ENCODE results near the gene SHPK. TPM values are rescaled to one million over a fixed set of nuclear protein-coding genes. Genes with fewer than 3 reads are reported as not detected.

Gene SHPK
- total and polyA plus RNA-seq, 4 donors = 9.3 to 66.6 (median 17.0) TPM

DNA sequence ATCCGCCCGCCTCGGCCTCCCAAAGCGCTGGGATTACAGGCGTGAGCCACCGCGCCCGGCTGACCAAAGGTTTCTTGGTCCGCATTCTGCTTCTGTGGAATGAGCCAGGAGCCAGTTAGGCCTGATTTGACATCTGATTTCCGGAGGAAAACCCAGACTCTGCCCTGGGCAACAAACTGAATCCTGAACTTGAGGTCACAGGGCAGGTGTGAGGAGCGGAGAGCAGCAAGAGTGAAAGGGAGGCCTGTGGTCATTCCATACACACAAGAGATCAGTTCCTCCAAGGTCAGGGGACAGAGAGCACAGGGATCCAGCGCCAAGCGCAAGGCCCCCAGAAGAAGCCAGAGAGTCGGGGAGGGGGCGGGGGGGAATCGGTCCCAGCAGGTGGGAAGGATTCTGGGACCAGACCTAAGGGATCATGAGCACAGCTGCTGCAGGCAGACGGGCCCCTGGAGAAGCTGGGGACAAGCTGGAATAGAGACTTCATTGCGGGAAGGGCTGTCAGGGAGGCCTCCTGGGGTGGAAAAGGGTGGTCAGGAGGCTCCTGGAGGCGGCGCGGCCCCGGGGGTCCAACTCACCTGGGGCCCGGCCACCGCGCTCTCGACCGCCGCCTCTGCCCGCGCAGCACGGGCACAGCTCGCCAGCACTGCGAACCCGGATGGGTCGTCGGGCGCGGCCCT lies 436 bp downstream of the SHPK start (continued):
- TF ChIP-seq, protein P1, sequence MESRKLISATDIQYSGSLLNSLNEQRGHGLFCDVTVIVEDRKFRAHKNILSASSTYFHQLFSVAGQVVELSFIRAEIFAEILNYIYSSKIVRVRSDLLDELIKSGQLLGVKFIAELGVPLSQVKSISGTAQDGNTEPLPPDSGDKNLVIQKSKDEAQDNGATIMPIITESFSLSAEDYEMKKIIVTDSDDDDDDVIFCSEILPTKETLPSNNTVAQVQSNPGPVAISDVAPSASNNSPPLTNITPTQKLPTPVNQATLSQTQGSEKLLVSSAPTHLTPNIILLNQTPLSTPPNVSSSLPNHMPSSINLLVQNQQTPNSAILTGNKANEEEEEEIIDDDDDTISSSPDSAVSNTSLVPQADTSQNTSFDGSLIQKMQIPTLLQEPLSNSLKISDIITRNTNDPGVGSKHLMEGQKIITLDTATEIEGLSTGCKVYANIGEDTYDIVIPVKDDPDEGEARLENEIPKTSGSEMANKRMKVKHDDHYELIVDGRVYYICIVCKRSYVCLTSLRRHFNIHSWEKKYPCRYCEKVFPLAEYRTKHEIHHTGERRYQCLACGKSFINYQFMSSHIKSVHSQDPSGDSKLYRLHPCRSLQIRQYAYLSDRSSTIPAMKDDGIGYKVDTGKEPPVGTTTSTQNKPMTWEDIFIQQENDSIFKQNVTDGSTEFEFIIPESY (IDR thresholded peaks at IDR 0.05) = no peak
- TF ChIP-seq HNF4A (conservative IDR thresholded peaks at IDR 0.05) (peak; percentile 93 to 96), HNF4G (IDR thresholded peaks at IDR 0.05) (peak; percentile 87), SP1 (IDR thresholded peaks at IDR 0.05) (peak; percentile 84), FOXA1 (IDR thresholded peaks at IDR 0.05) (no peak), RAD21 (IDR thresholded peaks at IDR 0.05) (peak in 1 of 2 donors; percentile 14), NR2F2 (IDR thresholded peaks at IDR 0.05) (peak; percentile 37), EGR1 (IDR thresholded peaks at IDR 0.05; ENCODE audit: low read depth in 2 of 2) (peak in 1 of 2 donors; percentile 57)
- TF ChIP-seq, protein P2, sequence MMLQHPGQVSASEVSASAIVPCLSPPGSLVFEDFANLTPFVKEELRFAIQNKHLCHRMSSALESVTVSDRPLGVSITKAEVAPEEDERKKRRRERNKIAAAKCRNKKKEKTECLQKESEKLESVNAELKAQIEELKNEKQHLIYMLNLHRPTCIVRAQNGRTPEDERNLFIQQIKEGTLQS (IDR thresholded peaks at IDR 0.05) = no peak
- TF ChIP-seq, protein P3, sequence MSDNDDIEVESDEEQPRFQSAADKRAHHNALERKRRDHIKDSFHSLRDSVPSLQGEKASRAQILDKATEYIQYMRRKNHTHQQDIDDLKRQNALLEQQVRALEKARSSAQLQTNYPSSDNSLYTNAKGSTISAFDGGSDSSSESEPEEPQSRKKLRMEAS (IDR thresholded peaks at IDR 0.05) = no peak

DNA sequence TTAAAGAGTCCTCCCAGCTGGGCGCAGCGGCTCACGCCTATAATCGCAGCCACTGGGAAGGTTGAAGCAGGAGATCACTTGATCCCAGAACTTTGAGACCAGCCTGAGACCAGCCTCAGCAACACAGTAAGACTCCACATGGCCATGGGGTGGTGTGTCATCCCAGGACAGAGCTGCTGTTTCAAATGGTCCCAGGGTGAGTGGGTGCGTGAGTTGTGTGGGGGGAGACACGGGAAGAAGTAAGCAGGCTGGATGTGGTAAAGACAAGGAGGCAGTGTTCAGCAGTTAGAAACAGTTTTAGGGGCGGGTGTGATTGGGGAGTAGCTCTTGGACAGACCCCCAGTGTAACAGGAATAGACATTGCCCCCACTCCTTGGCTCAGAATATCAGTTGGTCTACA lies 3.8 kb downstream of the SHPK start:
- peaks cover 11 to 36% (median 24%) of the 10 kb centered on the region in 4 donors for H3K36me3 ChIP-seq (ENCODE audit: control insufficient read depth in 4 of 4, insufficient read depth in 3 of 4, low read depth in 1 of 4, low read length in 3 of 4)
- no peak overlapping the region for H3K27ac ChIP-seq (ENCODE audit: low read depth in 1 of 2, low read length in 2 of 2)
- WGBS = 98% methylated on average over 7 of the region's 7 CpGs
- DNase-seq (ENCODE audit: low spot score) = no peak
- H3K27me3 ChIP-seq (ENCODE audit: control insufficient read depth in 4 of 4, insufficient read depth in 4 of 4, low read length in 3 of 4) = no peaks in the 10 kb centered on the region
- no peak overlapping the region for H3K9ac ChIP-seq (ENCODE audit: low read depth in 1 of 2, low read length in 2 of 2)
- no peaks in the 10 kb centered on the region for H3K9me3 ChIP-seq (ENCODE audit: control insufficient read depth in 4 of 4, low read length in 3 of 4)
- peaks cover 3 to 18% (median 10%) of the 10 kb centered on the region in 4 donors for H3K4me1 ChIP-seq (ENCODE audit: control insufficient read depth in 4 of 4, insufficient read depth in 4 of 4, low read length in 3 of 4)
- TF ChIP-seq HNF4G (IDR thresholded peaks at IDR 0.05) (no peak), JUND (IDR thresholded peaks at IDR 0.05) (no peak), TAF1 (conservative IDR thresholded peaks at IDR 0.05) (no peak), YY1 (IDR thresholded peaks at IDR 0.05) (no peak)
- TF ChIP-seq, protein P2 (IDR thresholded peaks at IDR 0.05) = no peak
- TF ChIP-seq, protein P4, sequence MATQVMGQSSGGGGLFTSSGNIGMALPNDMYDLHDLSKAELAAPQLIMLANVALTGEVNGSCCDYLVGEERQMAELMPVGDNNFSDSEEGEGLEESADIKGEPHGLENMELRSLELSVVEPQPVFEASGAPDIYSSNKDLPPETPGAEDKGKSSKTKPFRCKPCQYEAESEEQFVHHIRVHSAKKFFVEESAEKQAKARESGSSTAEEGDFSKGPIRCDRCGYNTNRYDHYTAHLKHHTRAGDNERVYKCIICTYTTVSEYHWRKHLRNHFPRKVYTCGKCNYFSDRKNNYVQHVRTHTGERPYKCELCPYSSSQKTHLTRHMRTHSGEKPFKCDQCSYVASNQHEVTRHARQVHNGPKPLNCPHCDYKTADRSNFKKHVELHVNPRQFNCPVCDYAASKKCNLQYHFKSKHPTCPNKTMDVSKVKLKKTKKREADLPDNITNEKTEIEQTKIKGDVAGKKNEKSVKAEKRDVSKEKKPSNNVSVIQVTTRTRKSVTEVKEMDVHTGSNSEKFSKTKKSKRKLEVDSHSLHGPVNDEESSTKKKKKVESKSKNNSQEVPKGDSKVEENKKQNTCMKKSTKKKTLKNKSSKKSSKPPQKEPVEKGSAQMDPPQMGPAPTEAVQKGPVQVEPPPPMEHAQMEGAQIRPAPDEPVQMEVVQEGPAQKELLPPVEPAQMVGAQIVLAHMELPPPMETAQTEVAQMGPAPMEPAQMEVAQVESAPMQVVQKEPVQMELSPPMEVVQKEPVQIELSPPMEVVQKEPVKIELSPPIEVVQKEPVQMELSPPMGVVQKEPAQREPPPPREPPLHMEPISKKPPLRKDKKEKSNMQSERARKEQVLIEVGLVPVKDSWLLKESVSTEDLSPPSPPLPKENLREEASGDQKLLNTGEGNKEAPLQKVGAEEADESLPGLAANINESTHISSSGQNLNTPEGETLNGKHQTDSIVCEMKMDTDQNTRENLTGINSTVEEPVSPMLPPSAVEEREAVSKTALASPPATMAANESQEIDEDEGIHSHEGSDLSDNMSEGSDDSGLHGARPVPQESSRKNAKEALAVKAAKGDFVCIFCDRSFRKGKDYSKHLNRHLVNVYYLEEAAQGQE (IDR thresholded peaks at IDR 0.05) = no peak
- H3K4me3 ChIP-seq (ENCODE audit: low read depth in 1 of 3, low read length in 3 of 3) = no peak overlapping the region

DNA sequence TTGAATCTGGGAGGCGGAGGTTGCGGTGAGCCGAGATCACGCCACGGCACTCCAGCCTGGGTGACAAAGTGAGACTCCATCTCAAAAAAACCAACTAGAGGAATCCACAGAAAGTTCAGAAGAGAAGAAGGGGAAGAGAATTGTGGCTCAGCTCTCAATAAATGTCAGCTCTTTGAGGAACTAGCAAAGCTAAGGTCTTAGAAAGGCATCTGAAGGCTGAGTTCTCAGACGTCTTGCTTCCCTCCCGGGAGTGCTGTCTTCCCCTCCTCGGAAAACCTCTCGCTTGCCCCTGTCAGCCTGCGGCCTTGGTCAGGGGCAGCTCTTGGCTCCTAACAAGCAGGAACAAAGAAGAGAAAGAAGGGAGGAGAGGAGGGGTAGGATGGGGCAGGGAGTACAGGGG lies 5.3 kb downstream of the SHPK start:
- no peak for DNase-seq (ENCODE audit: low spot score)
- H3K9ac ChIP-seq (ENCODE audit: low read depth in 1 of 2, low read length in 2 of 2) = no peak overlapping the region
- H3K4me3 ChIP-seq (ENCODE audit: low read depth in 1 of 3, low read length in 3 of 3) = no peak overlapping the region
- WGBS = 93% methylated on average over 10 of the region's 10 CpGs
- peaks cover 11 to 43% (median 31%) of the 10 kb centered on the region in 4 donors for H3K36me3 ChIP-seq (ENCODE audit: control insufficient read depth in 4 of 4, insufficient read depth in 3 of 4, low read depth in 1 of 4, low read length in 3 of 4)
- no peak overlapping the region for H3K27ac ChIP-seq (ENCODE audit: low read depth in 1 of 2, low read length in 2 of 2)
- no peaks in the 10 kb centered on the region for H3K27me3 ChIP-seq (ENCODE audit: control insufficient read depth in 4 of 4, insufficient read depth in 4 of 4, low read length in 3 of 4)
- H3K9me3 ChIP-seq (ENCODE audit: control insufficient read depth in 4 of 4, low read length in 3 of 4) = no peaks in the 10 kb centered on the region
- H3K4me1 ChIP-seq (ENCODE audit: control insufficient read depth in 4 of 4, insufficient read depth in 4 of 4, low read length in 3 of 4) = peaks cover 3 to 11% (median 5%) of the 10 kb centered on the region in 4 donors
- TF ChIP-seq, protein P3 (IDR thresholded peaks at IDR 0.05) = no peak
- TF ChIP-seq SP1 (IDR thresholded peaks at IDR 0.05) = no peak
- no peak for TF ChIP-seq HNF4A (conservative IDR thresholded peaks at IDR 0.05)
- TF ChIP-seq FOXA2 (IDR thresholded peaks at IDR 0.05) = no peak
- no peak for TF ChIP-seq GABPA (IDR thresholded peaks at IDR 0.05 in 1 of 2, conservative IDR thresholded peaks at IDR 0.05 in 1 of 2)
- no peak for TF ChIP-seq RAD21 (IDR thresholded peaks at IDR 0.05)
- TF ChIP-seq FOXA1 (IDR thresholded peaks at IDR 0.05) = no peak
- TF ChIP-seq, protein P1 (IDR thresholded peaks at IDR 0.05) = no peak
